HAP-1 (cell line): ENCODE results near the gene ATG4C.
A peak's percentile ranks its signal among the peaks of the same experiment; 100 is the strongest.

Source experiments
- DNase-seq, 2 experiments: peaks; one replicate each; pipeline ENCODE4 v3.0.0-alpha.2; 2016 to 2020; ENCODE audit warnings: low spot score in 2 of 2
- H3K27me3 ChIP-seq: fragments of 250-450 bp; sonication (Bioruptor Pico); 2 replicates; pipeline ENCODE4 v1.5.1; 2020; ENCODE audit warnings: low read depth, mild to moderate bottlenecking, moderate library complexity
- H3K36me3 ChIP-seq: fragments of 250-450 bp; sonication (Bioruptor Pico); replicated peaks from 2 replicates; pipeline ENCODE4 v1.5.1; 2020; ENCODE audit warnings: mild to moderate bottlenecking
- H3K4me1 ChIP-seq: fragments of 250-450 bp; sonication (Bioruptor Pico); 2 replicates; pipeline ENCODE4 v1.5.1; 2020; ENCODE audit warnings: mild to moderate bottlenecking
- H3K4me3 ChIP-seq: fragments of 250-450 bp; sonication (Bioruptor Pico); 2 replicates; pipeline ENCODE4 v1.5.1; 2020; ENCODE audit warnings: mild to moderate bottlenecking, moderate library complexity
- H3K9me3 ChIP-seq: fragments of 250-450 bp; sonication (Bioruptor Pico); 2 replicates; pipeline ENCODE4 v1.5.1; 2020; ENCODE audit warnings: mild to moderate bottlenecking, moderate library complexity
- in situ Hi-C: fragments of 300-500 bp; cut with MboI; formaldehyde crosslinking; loops from 3 replicates; pipeline ENCODE4 v1.14.3; 2020; ENCODE audit warnings: low sequenced_read_pairs, inconsistent platforms, mixed read lengths

Gene ATG4C

DNA sequence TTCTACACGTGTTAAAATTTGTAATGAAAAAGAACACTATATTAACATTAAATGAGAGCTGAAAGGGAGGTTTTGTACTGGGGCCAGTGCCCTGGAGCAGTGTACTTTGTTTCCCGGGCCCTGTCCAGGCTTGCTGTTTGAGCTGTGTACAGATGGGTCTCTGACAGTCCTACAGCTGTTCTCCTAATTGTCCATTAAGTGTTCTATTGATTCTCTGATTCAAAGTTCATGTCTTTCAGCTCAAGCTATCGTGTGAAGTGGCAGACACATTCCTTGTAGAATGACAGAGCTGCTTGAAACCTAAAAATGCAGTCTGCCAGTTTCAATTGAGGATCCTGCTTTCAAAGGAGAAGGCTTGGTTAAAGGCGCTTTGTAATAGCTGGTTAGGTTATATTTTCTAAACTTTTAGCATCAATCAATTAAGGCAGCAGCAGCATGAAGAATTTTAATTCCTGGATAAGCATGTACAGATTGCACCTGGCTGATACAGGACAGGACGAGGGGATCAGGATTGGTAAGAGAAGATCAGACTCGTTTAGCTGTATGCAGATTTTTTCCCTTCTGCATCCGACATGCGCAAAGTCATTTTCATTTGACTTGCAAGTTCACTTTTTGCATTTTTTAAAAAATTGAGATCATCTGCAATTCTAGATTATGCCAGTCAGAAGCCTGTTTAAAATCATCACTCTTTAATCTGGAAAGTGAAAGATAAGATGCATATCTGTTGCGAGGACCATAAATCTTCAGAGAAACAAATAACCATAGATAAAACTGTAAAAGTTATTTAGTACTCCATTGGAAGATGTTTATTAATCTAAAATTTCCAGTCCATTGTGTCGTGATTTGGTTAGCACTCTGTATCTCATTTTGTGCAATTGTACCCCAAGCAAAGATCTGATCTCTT lies 98.5 kb downstream of the ATG4C start:
- Histone ChIP-seq H3K4me1 (peaks cover 68% of the 10 kb centered on the region), H3K4me3 (no peak overlapping the region; the same call in 1 of the 2 replicates), H3K36me3 (no peaks in the 10 kb centered on the region), H3K9me3 (no peaks in the 10 kb centered on the region), H3K27me3 (no peaks in the 10 kb centered on the region)
- in situ Hi-C loops = no loop called here
- DNase-seq = peak; percentile 86 to 99

DNA sequence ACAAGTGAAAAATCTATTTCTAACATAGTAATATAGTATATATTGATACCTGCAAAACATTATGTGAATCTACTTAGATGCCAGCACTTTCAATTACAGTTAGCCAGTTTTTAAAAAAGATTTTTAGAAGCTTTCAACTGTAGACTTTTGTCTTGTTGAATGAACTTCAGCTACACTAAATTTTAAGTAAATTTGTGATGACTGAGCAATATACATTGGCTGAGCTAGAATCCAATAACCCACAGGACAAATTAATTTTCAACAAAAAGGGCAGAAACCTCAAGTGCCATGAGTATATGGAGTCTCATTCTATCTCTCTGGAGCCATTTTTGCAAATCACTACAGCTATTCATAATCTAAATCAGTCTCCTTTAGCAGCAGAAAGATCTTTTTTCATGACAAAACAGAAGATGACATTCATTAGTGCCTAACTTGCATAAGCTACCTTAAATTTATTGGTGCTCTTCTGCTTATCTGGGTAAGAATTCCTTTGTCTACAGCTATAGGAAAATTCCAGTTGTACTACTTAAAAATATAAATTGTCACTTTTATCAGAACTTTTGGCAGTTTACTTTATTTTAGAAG lies 100.3 kb downstream of the ATG4C start:
- in situ Hi-C loops = no loop called here
- H3K4me3 ChIP-seq = no peak overlapping the region
- no peaks in the 10 kb centered on the region for H3K27me3 ChIP-seq

DNA sequence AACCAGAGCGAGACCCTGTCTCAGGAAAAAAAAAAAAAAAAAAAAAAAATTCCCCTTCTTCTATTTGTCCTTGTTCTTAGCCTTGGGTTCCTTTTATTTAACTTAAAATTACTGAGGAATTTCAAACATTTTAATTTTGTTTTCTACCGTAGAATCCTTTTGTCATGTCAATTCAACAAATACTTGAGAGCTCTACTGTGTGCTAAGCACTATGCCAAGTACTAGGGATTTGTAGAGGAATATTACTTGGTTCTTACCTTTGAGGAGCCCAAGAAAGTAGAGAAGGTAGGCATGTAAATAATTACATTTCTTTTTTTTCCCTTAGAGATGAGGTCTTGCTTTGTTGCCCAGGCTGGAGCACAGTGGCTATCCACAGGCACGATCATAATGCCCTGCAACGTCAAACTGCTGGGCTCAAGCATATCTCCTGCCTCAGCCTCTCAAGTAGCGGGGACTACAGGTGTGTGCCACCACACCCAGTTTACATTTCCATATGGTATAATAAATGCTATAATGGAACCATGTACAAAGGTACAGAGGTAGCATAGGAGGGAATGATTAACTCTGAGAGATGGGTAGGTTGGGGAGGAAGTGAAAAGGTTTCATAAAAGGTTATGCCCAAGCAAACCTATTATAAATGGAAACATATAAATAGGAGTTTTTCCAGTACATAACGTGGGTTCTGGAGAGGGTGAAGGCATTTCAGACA lies 104.0 kb downstream of the ATG4C start:
- DNase-seq = peak in 1 of 2 experiments; percentile 79
- Histone ChIP-seq H3K4me1 (peaks cover 61% of the 10 kb centered on the region), H3K9me3 (no peaks in the 10 kb centered on the region), H3K4me3 (no peak overlapping the region), H3K36me3 (no peaks in the 10 kb centered on the region), H3K27me3 (no peaks in the 10 kb centered on the region)
- in situ Hi-C loops = no loop called here

More for the DNA sequence above, 100.3 kb downstream of the ATG4C start:
- no peaks in the 10 kb centered on the region for H3K9me3 ChIP-seq
- peak in 1 of 2 experiments; percentile 97 for DNase-seq
- H3K36me3 ChIP-seq = no peaks in the 10 kb centered on the region
- peaks cover 76% of the 10 kb centered on the region for H3K4me1 ChIP-seq

DNA sequence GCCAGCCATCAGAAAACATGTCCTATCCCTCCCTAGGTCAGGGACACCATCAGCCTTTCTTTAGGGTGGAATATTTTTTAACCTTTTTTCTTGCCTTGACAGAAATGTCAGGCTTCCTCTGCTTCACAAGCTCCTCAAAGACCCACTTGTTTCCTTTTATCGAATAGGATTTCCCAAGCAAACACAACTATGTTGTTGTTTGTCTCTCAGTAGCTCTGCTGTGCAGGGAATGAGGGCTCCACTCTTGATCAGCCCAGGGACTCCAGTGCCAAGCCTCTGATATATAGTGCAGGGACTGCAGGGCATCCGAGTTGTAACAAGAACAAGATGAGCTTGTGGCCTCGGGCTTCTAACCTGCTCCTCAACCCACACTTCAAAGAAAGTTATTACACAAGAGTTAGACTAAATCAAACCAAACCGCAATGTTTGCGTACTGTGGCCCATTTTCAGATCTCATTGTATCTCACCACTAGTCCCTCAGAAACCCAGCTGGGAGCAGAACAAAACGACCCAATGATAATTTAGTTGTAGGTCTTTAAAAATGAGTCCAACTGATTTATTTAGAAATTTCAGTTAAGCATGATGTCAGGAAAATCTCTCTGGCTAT lies 108.1 kb downstream of the ATG4C start:
- no peaks in the 10 kb centered on the region for H3K36me3 ChIP-seq
- in situ Hi-C loops = no loop called here
- no peak for DNase-seq
- no peaks in the 10 kb centered on the region for H3K9me3 ChIP-seq
- H3K27me3 ChIP-seq = no peaks in the 10 kb centered on the region
- H3K4me1 ChIP-seq = peaks cover 34% of the 10 kb centered on the region
- no peak overlapping the region for H3K4me3 ChIP-seq

DNA sequence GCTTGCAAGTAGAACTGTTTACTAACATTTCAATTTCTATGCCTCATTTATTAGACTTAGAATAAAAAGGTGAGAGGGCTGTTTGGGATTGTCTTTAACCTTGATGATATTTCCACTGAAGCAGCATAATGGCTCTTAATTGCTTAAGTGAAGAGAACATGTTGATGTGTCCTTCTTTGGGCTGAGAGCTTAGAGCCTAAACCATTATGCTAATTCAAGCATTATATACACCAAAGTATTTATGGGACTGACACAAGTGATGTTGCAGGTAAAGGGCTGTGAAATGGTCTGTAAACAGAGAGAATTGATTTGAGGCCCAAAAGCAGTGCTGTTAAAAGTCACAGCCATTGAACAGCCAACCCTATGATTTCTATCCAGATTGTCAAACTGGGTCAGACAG lies 113.9 kb downstream of the ATG4C start:
- Histone ChIP-seq H3K36me3 (no peaks in the 10 kb centered on the region), H3K9me3 (no peaks in the 10 kb centered on the region), H3K4me1 (peaks cover 33% of the 10 kb centered on the region), H3K4me3 (no peak overlapping the region), H3K27me3 (no peaks in the 10 kb centered on the region)
- in situ Hi-C loops = no loop called here
- peak in 1 of 2 experiments; percentile 62 for DNase-seq

DNA sequence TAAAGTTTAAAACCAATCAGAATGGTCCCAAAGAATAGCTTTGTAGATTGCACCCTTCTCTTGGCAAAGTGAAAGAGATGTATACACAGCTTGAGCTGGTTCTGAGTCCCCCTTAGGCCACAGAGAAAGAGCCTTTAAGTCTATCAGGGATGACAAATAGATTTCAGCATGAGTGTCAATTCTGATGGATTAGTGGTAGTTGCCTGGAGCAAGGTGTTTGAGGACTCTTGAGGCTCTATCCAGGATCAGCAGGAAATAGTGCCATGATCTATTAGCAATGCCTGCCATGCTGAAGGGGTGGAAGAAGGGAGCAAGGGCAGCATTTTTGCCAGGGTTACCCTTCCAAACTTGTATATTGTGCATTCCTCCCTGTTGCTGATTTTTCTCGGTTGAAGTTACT lies 116.6 kb downstream of the ATG4C start:
- H3K9me3 ChIP-seq = no peaks in the 10 kb centered on the region
- no peak overlapping the region for H3K4me3 ChIP-seq
- no peaks in the 10 kb centered on the region for H3K36me3 ChIP-seq
- no peaks in the 10 kb centered on the region for H3K27me3 ChIP-seq
- peaks cover 42% of the 10 kb centered on the region for H3K4me1 ChIP-seq
- in situ Hi-C loops = no loop called here
- DNase-seq = peak in 1 of 2 experiments; percentile 27

DNA sequence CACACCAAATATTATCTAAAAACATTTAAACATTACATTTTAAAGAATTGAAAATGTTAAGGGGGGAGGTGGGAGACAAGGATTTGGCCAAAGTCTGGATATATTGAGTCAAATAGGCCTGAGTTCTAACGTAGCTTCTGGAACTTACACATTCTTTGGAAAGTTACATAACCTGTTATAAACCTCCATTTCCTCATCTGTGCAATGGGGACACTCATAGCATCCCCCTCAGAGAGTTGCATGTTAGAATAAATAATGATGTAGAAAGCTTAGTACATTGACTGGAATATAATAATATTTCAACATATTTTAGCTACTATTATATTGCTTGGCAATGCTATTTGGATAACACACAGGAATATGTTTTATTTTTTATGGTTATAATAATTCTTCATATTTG lies 117.7 kb downstream of the ATG4C start:
- in situ Hi-C loops = no loop called here
- H3K4me1 ChIP-seq = peaks cover 43% of the 10 kb centered on the region
- no peaks in the 10 kb centered on the region for H3K27me3 ChIP-seq
- no peaks in the 10 kb centered on the region for H3K9me3 ChIP-seq
- H3K36me3 ChIP-seq = no peaks in the 10 kb centered on the region
- no peak for DNase-seq
- H3K4me3 ChIP-seq = no peak overlapping the region

DNA sequence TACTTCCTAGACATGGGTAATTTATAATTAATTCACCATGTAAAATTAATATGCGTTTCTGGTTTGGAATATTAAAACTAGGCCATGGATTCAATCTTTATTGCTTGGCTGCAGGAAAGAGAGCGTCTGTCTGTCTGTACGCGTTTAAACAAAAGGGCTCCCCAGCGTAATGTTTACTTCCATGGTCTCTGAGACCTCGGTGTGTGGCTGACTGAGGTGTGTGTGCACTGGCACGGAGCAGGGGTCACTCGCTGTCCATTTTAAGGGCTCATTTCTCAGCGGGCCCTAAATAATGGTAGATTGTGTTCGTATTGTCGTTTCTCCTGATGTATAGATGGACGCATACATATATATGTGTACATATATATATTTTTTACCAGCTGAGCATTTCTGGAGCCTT lies 119.6 kb downstream of the ATG4C start:
- DNase-seq = no peak
- in situ Hi-C loops = no loop called here

DNA sequence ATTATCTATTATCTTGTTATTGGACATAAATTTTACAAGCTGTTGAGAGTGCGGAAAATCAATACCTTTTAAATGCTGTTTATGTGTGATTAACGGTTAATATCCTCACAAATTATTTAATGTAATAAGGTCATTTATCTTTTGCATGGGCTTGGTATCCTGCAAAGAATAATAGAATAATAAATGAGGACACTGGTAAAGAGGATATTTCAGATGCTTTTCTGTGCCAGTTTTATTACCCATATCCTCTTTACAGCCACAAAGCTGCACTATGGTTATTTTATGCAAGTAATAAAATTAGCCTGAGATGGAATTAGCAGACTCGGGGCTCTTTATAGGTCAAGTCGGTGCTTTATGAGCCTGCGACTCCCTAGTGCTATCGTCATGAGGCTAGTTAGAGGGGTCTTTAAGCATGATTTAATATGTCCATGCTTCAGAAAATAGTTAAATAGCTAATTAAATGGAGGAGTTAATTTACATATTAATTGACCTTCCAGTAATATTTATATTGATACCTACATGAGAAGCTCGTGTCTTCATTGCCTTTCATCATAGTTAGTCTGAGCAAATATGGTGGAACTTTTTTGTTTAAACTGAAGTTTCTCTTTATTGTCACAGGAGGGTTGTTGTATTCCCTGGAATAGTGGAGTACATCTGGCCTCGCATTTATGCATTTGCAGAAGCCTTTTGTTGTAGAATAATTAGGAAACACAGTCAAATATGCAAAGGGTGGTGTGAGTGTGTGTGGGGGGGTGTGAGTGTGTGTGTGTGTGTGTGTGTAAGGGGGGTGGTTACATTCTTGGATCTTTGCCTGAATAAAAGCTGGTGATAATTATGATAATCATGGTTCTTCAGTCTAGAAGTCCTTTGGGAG lies 120.3 kb downstream of the ATG4C start:
- in situ Hi-C loops = no loop called here
- DNase-seq = peak; percentile 49 to 65
- H3K27me3 ChIP-seq = no peaks in the 10 kb centered on the region
- no peaks in the 10 kb centered on the region for H3K36me3 ChIP-seq
- peaks cover 38% of the 10 kb centered on the region for H3K4me1 ChIP-seq
- no peak overlapping the region for H3K4me3 ChIP-seq
- H3K9me3 ChIP-seq = no peaks in the 10 kb centered on the region

More for the DNA sequence above, 119.6 kb downstream of the ATG4C start:
- Histone ChIP-seq H3K36me3 (no peaks in the 10 kb centered on the region), H3K9me3 (no peaks in the 10 kb centered on the region), H3K4me3 (no peak overlapping the region), H3K27me3 (no peaks in the 10 kb centered on the region), H3K4me1 (peaks cover 32% of the 10 kb centered on the region)

DNA sequence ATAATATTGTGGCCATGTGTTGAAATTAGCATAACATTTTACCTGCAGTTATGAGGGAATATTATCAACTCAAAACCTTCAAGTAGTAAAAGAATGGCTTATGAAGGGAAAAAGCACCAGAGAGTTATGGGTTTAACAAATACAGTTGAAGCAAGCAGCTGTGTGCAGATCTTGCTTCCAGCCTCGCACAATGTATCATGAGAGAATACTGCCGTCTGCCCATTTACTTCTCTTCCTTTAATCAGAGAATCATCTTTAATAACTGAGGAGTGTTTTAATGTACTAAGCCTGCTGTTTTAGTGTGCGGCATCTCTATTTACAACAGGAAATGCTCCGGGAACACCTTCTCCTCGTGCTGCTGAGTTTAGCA lies 120.9 kb downstream of the ATG4C start:
- Histone ChIP-seq H3K4me3 (no peak overlapping the region), H3K36me3 (no peaks in the 10 kb centered on the region), H3K9me3 (no peaks in the 10 kb centered on the region), H3K4me1 (peaks cover 38% of the 10 kb centered on the region), H3K27me3 (no peaks in the 10 kb centered on the region)
- DNase-seq = no peak
- in situ Hi-C loops = no loop called here

DNA sequence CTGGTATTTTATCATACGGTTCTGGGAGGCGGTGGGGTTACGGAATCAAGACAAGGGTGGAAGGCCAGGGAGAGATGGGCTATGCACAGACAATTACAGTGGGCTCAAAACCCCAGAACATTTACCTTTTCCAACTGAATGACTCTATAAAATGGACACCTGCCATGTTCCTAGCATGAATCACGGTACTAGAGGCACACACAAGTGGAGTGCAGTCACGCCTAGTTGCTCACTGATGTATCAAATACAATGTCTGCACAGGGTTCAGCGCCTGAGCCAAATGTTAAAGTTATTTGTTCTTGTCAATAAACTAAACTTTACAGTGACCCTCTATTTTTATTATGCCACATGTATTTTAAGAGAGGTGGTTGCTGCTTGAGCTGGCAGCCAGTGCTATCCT lies 121.4 kb downstream of the ATG4C start:
- no peaks in the 10 kb centered on the region for H3K9me3 ChIP-seq
- in situ Hi-C loops = no loop called here
- H3K4me3 ChIP-seq = no peak overlapping the region
- H3K27me3 ChIP-seq = no peaks in the 10 kb centered on the region
- H3K36me3 ChIP-seq = no peaks in the 10 kb centered on the region
- DNase-seq = no peak
- peaks cover 36% of the 10 kb centered on the region for H3K4me1 ChIP-seq

DNA sequence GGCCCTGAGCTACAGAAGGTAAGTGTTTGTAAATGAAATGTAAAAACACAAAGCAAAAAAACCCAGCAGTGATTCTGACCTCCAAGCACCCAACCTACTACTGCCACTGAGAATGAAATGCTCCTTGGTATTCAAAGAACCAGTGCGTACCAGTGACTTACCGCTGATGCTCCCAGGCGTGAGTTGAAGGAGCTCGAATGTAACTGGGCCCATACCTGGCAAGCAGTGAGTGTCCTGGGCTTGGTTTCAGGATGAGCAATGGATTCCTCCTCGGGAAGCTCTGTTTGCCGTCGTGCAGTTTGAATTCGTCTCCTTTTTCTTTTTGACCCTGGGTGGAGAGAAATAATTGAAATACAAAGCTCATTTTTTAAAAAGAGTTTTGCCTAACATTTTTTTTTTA lies 121.9 kb downstream of the ATG4C start:
- Histone ChIP-seq H3K27me3 (no peaks in the 10 kb centered on the region), H3K4me3 (no peak overlapping the region), H3K4me1 (peaks cover 35% of the 10 kb centered on the region), H3K36me3 (no peaks in the 10 kb centered on the region), H3K9me3 (no peaks in the 10 kb centered on the region)
- no peak for DNase-seq
- in situ Hi-C loops = no loop called here

DNA sequence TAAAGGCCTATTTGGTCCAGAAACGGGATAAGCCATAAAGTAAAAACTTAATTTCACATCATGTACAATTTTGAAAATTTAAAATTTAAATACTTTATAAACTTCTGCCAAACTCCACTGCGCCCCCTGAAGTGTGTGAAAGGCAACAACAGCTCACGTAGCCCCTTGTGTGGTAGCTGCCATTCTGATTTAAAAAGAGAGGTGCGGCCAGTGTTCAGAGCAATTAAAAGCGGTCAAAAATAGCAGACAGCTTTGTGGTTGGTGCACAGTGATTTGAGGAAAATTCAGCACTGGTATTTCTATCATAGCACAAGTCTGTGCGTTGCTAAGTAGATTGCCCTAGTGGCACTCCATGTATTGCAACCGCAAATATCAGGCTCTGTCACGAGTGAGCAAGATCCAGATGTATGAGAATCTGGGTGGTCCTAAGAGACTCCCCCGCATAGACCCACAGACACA lies 122.5 kb downstream of the ATG4C start:
- no peaks in the 10 kb centered on the region for H3K27me3 ChIP-seq
- H3K4me1 ChIP-seq = peaks cover 35% of the 10 kb centered on the region
- H3K9me3 ChIP-seq = no peaks in the 10 kb centered on the region
- H3K36me3 ChIP-seq = no peaks in the 10 kb centered on the region
- in situ Hi-C loops = no loop called here
- H3K4me3 ChIP-seq = no peak overlapping the region
- peak; percentile 44 to 63 for DNase-seq
